Cortex of kidney (tissue), 1 donor: ENCODE measurements around the gene RUNX1.

ENCODE experiments used
- DNase-seq: peaks from one replicate; lab custom pipeline; 2025; lab: John Stamatoyannopoulos, UW

RUNX1 gene

GRCh38 chr21:34897828-34898227 is 151.3 kb downstream of the RUNX1 start:
- no peak for DNase-seq

- no peak for DNase-seq
Measured at GRCh38 chr21:34894401-34894800, 154.7 kb downstream of the RUNX1 start.

- DNase-seq = no peak
Measured at GRCh38 chr21:34892209-34892608, 156.9 kb downstream of the RUNX1 start.

- no peak for DNase-seq
Measured at GRCh38 chr21:34891613-34891943, 157.5 kb downstream of the RUNX1 start.

- no peak for DNase-seq
Measured at GRCh38 chr21:34890724-34891612, 158.1 kb downstream of the RUNX1 start.

GRCh38 chr21:34890470-34890723 is 158.7 kb downstream of the RUNX1 start:
- no peak for DNase-seq

- DNase-seq = no peak
Measured at GRCh38 chr21:34889676-34890469, 159.2 kb downstream of the RUNX1 start.

GRCh38 chr21:34889320-34889675 is 159.8 kb downstream of the RUNX1 start:
- no peak for DNase-seq

- DNase-seq = no peak
Measured at GRCh38 chr21:34888569-34889319, 160.4 kb downstream of the RUNX1 start.

- DNase-seq = no peak
Measured at GRCh38 chr21:34887725-34888568, 161.2 kb downstream of the RUNX1 start.

- DNase-seq = no peak
Measured at GRCh38 chr21:34887105-34887442, 162.0 kb downstream of the RUNX1 start.

- DNase-seq = no peak
Measured at GRCh38 chr21:34886240-34887104, 162.6 kb downstream of the RUNX1 start.

GRCh38 chr21:34885626-34886239 is 163.4 kb downstream of the RUNX1 start:
- no peak for DNase-seq

GRCh38 chr21:34885125-34885524 is 164.0 kb downstream of the RUNX1 start:
- DNase-seq = no peak

- no peak for DNase-seq
Measured at GRCh38 chr21:34884346-34884929, 164.7 kb downstream of the RUNX1 start.

- DNase-seq = no peak
Measured at GRCh38 chr21:34883491-34884271, 165.4 kb downstream of the RUNX1 start.

- no peak for DNase-seq
Measured at GRCh38 chr21:34882719-34883131, 166.4 kb downstream of the RUNX1 start.

GRCh38 chr21:34881839-34882371 is 167.2 kb downstream of the RUNX1 start:
- DNase-seq = no peak

GRCh38 chr21:34881421-34881820 is 167.7 kb downstream of the RUNX1 start:
- no peak for DNase-seq
